Left renal cortex interstitium (tissue), 4 donors: ENCODE results near the gene ALG8. TPM values are rescaled to one million over a fixed set of nuclear protein-coding genes. Genes with fewer than 3 reads are reported as not detected.
"Not testable (repeated sequence)": the region's sequence is repeated elsewhere in the genome, so short reads cannot be mapped to it uniquely, and the experiment has no call there.

Experiments
- DNase-seq, 4 donors: peaks; one replicate each; pipeline ENCODE4 v3.0.0-alpha.2; 2013; ENCODE audit warnings: low read depth in 4 of 4, low spot score in 2 of 4, missing footprints in 1 of 4
- polyA plus RNA-seq, 4 donors: library from polyadenylated mRNA; unstranded; fragments of 120-200 nt; gene quantifications; one replicate each; pipeline ENCODE4 v1.2.1, GENCODE V29; 2013; ENCODE audit not compliant: insufficient read length in 4 of 4

ALG8 gene
- 10 to 100 TPM; 57.5 to 61.1 (median 58.9) TPM for polyA plus RNA-seq

DNA sequence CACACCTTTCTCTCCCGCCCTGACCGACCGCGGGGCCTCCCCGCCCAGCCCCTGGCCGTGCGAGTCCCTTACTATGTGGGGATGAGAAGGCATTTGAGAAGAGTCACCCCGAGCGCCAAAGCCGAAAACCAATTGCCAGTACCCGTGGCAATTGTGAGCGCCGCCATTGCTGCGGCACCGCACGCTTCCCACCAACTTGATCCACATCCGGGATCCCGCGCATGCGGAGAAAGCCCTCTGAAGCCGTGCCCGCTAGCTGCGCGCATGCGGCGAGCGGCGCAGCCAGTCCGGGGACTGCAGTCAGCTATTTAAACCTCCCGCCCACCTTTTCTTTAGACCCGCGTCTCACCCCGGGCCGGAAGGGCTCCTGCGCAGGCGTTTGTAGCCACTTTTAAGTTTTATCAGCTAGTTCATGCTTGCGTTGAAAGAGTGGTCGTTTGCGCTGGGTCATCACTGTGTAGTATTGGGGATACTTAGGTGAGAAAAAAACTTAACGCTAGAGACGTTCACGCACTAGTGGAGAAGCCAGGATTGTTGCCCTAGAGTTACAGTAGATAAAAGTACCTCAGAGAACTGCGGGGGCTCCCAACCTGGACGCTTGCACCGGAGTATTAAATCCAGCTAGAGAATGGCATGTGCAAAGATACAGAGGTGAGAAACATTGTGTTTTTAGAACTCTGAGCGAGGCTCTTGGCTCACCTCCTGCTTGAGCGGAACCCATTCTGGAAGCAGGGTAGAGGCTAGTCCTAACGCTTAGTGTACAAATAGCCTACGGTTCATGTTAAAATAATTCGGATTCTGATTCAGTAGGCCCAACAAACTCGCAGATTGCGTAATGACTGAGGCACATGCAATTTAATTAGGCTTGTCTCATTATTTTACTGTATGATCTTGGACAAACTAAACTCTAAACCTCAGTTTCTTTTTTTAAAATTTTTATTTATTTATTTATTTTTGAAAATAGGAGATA lies at the start of gene ALG8:
ALG8 (minus strand) TSS at position 205 of the 970 bp plus-strand sequence; CDS start at position 167, 38 bp downstream.
- peak; percentile 84 to 94 (median 90) for DNase-seq

DNA sequence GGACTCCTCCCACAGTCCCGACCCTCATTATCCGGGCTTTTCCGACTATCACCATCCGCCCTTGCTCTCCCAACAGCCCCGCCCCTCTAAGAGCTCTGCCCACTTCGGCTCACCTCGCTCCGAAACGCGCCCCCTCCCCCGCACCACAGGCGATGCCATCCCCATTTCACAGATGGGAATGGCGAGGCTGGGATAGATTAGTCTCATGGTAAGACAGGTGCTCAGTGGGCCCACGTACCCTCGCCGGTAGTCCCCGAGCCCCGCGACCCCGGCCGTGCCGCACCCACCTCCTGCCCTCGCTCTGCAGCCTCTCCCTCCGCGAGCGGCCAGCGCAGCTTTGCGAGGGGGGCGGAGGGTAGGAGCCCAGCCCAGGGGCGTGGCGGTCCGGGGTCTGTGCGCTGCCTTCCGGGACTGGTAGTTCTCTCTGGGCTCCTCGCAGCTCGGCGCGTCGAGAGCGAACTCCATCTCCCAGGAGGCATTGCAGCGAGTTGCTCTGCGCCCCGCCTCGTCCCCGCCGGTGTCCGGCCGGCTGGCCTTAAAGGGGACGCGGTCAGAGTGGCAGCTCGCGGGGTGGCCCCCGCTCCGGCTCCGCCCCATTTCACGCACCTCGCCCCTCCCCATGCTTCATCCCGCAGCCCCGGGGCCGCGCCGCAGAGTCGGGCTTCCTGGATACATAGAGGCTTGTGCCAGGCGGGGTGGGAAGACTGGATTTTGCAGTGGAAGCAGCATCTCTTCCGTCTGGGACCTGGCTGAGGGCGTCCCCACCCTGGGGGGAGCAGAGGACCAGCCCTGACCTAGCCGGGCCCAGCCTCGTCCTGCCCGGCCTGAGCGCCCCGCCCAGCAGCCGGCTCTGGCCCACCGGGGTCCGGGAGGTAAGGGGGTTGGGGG lies 49.1 kb upstream of the ALG8 start, which contains the start of the genes KCTD21 and USP35:
KCTD21 (minus strand) TSS at position 341 of the 888 bp plus-strand sequence. CDS start 14,072 bp downstream, outside the sequence.
USP35 (plus strand) TSS at position 634 of the 888 bp plus-strand sequence. CDS start 7,327 bp downstream, outside the sequence.
- peak; percentile 77 to 94 (median 90) for DNase-seq

DNA sequence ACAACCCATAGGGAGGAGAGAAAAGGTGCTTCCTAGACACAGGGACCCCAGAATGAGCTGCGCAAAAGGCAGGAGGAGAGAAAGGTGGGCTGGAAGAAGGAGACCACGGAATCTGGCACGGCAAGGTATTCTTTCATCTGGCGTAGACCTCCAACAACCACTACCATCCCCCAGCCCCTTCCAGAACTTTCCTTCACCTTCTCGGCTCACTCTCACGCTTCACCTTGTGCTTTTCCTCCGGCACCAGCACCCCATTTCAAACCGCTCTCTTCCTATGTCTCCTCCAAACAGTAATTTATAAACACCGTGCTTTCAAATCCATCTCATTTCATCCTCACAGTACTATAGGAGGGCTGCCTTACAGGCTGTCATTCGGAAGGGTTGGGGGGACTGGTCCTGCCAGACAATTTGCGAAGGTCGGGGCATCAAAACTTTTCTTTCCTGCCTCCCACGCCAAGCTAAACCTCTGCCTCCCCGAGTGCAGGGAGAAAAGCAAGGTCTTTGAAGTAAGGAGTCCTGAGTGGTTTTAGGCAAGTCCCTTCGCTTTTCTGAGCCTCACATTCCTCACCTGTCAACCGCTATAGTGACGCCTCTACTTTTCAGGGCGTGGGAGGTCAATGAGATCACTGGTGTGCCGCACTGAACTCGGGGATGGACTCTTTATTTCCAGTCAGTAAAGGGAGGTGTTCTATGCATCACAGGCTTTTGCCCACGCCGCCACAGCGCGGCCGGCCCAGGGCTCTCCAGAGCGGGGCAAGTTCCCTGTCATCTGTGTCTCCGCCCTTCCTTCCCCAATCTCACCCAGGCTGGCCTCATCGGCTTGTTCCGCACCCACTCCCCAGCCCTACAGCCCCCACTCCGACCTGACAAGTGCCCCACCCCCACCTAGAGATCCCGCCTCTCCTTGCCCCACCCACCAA lies 48.2 kb upstream of the ALG8 start:
- DNase-seq: peak in 1 of 4 donors; percentile 9

- DNase-seq: no peak
Observed at GRCh38 chr11:78181185-78181584, 41.8 kb upstream of the ALG8 start.

DNA sequence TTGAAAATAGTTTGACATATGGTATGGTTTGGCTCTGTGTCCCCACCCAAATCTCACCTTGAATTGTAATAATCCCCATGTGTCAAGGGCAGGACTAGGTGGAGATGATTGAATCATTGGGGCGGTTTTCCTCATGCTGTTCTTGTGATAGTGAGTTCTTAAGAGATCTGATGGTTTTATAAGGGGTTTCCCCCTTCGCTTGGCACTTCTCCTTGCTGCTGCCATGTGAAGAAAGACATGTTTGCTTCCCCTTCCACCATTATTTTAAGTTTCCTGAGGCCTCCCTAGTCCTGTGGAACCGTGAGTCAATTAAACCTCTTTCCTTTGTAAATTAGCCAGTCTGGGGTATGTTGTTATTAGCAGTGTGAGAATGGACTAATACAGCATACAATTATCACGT lies 41.3 kb upstream of the ALG8 start:
- no peak for DNase-seq

DNA sequence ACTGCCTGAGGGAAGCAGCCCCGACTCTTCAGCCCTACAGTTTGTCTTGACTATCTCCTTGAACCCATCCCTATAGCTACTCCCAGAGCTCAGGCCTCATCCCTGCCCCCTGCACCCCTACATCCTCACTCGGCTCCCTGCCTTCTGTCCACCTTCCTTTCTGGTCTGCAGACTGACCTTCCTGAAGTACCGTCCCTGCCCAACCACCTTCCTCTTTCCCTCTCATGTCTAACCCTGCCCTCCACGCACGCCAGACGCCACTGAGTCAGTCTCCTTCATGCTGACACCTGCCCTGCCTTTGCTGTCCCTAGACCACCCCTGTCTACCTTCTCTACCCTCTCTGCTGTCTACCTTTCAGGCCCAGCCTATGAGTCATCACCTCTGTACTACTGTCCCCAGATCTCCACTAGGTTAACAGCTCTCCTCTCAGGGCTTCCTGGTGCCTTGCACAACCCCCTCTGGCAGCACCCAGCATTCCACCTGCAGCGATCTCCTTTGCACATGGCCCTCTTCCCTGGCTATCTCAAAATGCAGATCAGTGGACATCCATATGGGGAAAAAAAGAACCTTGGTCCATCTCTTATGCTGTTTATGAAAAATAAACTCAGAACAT lies 40.1 kb upstream of the ALG8 start:
- no peak for DNase-seq

GRCh38 chr11:78177216-78177615 lies 37.8 kb upstream of the ALG8 start:
- DNase-seq: no peak

DNA sequence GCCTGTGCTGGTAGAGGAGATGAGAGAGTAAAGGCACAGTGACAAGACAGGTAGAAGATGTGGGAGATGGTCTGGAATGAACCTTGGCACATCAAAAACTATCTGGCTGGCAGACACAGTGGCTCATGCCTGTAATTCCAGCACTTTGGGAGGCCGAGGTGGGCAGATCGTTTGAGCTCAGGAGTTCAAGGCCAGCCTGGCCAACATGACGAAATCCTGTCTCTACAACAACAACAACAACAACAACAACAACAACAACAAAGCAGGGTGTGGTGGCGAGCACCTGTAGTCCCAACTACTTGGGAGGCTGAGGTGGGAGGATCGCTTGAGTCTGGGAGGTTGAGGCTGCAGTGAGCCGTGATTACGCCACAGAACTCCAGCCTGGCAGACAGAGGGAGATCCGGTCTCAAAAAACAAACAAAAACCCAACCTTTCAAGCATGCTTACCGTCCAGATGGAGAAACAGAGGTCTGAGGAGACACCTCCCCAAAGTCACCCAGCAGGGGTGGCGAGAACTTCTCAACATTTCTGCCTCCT lies 37.2 kb upstream of the ALG8 start:
- DNase-seq: no peak

DNA sequence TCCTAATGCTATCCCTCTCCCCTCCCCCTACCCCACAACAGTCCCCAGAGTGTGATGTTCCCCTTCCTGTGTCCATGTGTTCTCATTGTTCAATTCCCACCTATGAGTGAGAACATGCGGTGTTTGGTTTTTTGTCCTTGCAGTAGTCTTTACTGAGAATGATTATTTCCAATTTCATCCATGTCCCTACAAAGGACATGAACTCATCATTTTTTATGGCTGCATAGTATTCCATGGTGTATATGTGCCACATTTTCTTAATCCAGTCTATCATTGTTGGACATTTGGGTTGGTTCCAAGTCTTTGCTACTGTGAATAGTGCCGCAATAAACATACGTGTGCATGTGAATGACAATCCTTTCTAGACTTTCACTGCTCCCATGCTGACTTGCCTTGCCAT lies 36.4 kb upstream of the ALG8 start:
- DNase-seq: not testable (repeated sequence)

DNA sequence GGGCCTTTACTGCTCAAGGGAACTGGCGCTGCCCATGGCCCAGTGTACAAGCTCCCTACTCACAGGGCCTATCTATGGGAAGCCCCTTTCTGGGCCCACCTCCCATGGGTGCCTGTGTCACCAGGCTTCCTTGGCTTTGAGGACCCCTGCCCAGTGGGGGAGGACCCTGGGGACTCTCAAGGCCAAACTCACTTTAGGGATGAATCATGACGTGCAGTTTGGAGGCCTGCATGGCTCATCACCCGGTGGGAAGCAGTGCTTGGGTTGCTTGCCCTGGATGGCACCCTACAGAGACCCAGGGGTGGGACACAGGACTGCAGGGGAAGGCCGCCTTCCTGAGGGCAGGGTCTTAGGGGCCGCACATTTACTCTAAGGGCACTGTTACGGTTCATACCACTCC lies 32.5 kb upstream of the ALG8 start:
- DNase-seq: no peak

DNA sequence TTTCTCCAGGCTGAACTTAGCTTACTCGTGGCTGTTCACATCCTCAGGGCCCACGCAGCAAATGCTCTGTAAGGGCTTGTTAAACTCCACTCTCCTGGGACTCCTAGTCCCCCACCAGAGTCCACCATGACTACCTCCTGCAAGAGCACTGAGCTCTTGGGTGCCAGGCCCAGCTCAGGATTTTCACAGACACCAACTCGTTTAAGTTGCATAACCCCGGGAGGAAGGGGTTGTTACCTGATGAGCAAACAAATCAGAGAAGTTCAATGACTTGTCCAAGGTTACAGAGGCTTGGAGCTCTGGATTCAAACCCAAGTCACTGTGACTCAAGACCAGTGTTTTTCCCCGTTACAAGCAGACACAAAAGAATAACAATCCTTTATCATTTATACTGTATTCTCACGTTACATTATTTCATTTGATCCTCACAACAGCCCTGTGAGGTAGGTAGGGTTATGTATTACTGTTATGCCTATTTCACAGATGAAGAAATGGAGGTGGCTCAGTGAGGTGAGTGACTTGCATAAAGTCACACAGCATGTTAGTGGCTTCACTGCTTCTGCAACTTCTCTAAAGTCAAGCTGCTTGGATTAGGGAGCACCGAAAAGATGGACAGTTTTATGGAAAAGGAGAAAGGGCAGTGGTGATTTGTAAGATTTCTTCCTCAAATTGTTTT lies 31.6 kb upstream of the ALG8 start:
- no peak for DNase-seq

DNA sequence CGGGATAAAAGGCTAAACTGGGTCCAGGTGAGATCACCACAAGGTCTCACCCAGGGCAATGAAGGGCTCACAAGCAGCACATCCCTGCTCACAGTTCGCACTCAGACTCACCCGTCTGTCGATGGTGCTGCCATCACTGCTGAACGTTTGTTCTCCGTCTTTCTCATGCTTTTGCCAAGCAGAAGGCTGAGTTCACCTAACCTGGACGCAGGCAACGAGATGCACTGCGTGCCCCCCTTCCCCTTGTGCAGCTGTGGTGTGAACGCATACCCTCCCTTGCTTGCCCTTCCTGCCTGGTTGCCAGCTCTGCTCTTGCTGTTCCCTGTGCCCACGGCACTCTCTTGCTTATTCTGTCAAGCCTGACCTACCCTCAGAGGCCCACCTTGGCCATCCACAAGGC lies 31.0 kb upstream of the ALG8 start:
- no peak for DNase-seq

- peak in 2 of 4 donors; percentile 21 to 37 for DNase-seq
Observed at GRCh38 chr11:78168539-78169477, 29.4 kb upstream of the ALG8 start.

DNA sequence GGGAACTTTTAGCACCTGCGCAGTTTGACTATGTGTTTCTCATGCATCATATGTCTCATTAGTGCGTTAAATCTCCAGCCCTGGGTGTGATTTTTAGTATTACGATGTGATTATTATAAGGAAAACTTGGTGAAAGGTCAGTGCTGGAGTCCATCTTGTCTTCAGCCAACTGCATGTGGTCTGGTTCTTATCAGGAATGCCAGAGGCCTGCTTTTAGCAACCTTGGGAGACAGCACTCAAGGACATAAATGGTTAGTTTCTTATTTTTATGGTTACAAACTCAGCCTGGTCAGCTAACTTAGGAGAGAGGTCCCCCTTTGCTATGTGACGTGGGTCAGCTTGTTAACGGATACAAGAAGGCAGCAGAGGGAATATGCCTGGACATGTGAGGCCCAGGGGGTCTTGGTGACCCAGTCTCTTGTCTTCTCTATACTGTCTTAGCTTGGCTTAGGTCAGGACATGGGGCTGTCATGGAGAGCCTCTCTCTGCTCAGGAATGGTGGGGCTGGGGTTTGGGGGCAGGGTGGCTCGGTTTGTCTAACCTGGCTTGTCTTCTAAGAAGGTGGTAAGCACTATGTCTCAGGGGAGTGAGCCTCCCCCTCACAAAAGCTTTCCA lies 27.5 kb upstream of the ALG8 start:
- peak in 1 of 4 donors; percentile 19 for DNase-seq

DNA sequence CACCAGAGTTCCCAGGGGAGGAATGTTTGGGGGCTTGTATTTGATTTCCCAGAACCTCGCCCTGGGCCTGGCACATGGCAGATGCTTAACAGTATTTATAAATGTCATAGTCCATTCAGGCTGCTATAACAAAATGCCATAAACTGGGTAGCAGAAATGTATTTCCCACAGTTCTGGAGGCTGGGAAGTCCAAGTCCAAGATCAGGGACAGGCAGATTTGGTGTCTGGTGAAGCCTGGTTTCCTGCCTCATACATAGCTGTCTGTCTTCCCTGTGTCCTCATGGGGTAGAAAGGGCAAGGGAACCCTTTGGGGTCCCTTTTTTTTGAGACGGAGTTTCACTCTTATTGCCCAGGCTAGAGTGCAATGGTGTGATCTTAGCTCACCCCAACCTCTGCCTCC lies 25.0 kb upstream of the ALG8 start:
- DNase-seq: no peak

GRCh38 chr11:78163828-78164227 lies 24.4 kb upstream of the ALG8 start:
- DNase-seq: no peak

DNA sequence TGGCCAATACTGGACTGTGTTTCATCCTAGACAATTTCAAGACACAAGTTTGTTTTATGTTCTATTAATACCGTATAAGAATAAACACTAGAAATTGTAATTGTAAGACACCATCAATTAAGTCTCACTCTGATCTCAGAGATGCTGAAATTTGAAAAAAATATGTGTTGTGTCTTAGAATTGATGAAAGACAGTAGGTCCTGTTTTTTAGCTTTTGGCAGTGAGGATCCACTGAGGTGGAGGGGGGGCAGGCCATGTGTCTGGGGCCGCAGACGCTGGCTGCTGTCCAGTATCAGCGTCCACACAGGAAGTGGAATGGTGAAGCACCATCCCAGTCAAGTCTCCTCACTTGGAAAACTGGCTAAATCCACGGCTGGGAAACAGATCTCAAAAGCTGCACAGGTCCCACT lies 22.5 kb upstream of the ALG8 start:
- DNase-seq: no peak
